ENCODE results near the gene TBC1D16. TPM values are rescaled to one million over a fixed set of nuclear protein-coding genes. Genes with fewer than 3 reads are reported as not detected.
"Not testable (repeated sequence)": the region's sequence is repeated elsewhere in the genome, so short reads cannot be mapped to it uniquely, and the experiment has no call there.

Gene TBC1D16
- total and polyA plus RNA-seq, 4 donors = 16.7 to 38.8 (median 31.1) TPM

DNA sequence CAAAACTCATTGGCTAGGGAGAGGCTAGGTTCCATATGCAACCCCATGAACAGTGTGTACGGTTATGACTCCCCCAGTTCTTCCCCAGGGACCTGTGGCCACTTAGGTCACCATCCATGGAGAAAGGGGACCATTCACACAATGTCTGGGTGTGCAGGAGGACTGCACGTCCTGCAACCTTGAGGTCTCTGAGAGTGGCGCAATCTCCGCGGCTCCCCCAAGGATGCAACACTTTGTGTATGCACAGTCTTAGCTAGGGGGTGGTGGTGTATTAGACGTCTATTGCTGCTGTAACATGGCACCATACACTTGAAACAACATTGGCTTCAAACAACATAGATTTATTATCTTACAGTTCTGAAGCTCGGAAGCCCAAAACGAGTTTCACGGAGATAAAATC lies 130.8 kb downstream of the TBC1D16 start:
- peaks cover 18% of the 10 kb centered on the region for H3K4me1 ChIP-seq (ENCODE audit: control insufficient read depth, insufficient read depth, low read length)
- 86% methylated on average over 5 of the region's 9 CpGs for WGBS (ENCODE audit: insufficient coverage)
- no peak for DNase-seq (ENCODE audit: low read depth in 4 of 6, low spot score in 6 of 6)
- H3K27me3 ChIP-seq (ENCODE audit: control insufficient read depth, insufficient read depth, low read length) = no peaks in the 10 kb centered on the region
- no peak overlapping the region for H3K27ac ChIP-seq (ENCODE audit: low read depth, low read length)
- H3K9me3 ChIP-seq (ENCODE audit: control insufficient read depth, insufficient read depth, low read length) = no peaks in the 10 kb centered on the region
- H3K4me3 ChIP-seq (ENCODE audit: low read depth, low read length) = no peak overlapping the region
- no peaks in the 10 kb centered on the region for H3K36me3 ChIP-seq (ENCODE audit: control insufficient read depth, insufficient read depth, low read length)

DNA sequence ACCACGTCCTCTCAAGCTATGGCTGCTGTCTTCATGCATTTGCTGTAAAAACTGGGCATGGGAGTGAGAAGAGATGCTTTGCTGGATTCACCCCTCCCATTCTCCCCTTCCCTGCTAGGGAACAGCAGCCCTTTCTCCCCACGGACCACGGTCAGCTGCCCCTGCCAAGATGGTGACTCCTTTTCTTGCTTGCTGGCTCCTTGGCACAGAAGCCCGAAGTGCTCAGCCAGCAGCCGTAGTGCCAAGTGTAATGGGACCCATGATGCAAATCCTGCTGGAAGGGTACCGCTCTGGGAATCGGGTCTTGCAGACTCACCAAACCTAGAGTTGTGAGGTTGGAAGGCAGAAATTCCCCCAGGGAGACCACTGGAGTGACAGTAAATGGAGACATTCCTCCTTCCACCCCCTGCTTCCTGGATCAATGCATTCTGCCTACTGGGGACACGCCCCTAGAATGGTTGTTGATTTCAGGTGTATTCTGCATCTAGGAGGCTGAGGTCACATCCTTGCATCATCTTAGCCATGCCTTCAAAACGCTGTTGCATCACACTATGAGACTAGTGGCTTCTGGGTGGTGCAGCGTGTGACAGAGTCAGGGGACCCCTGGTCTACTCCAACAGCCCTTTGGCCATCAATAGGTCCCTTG lies 133.4 kb downstream of the TBC1D16 start:
- Histone ChIP-seq H3K27ac (ENCODE audit: low read depth, low read length) (no peak overlapping the region), H3K4me3 (ENCODE audit: low read depth, low read length) (no peak overlapping the region), H3K36me3 (ENCODE audit: control insufficient read depth, insufficient read depth, low read length) (no peaks in the 10 kb centered on the region), H3K4me1 (ENCODE audit: control insufficient read depth, insufficient read depth, low read length) (peaks cover 8% of the 10 kb centered on the region), H3K9me3 (ENCODE audit: control insufficient read depth, insufficient read depth, low read length) (no peaks in the 10 kb centered on the region), H3K27me3 (ENCODE audit: control insufficient read depth, insufficient read depth, low read length) (no peaks in the 10 kb centered on the region)
- peak in 1 of 6 donors; percentile 63 for DNase-seq (ENCODE audit: low read depth in 4 of 6, low spot score in 6 of 6)
- WGBS (ENCODE audit: insufficient coverage) = 52% methylated on average over 8 of the region's 10 CpGs

DNA sequence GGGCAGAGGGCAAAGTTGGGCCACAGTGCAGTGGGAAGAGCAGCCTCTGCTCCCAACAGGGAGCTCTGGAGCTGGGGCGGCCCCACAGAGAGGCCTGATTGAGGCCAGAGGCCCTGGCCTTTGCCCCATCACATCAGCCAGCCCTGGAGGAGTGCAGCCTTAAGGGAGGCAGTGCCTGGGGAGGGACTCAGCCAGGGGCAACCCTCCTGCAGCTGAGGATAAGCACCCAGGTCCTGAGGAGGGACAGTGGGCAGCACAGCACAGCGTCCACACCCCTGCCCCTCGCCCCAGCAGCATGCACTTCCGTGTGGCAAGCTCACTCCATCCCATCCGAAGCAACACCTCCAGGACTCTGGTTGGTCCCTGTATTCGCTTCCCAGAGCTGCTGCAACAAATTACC lies 134.5 kb downstream of the TBC1D16 start:
- WGBS (ENCODE audit: insufficient coverage) = 80% methylated on average over 5 of the region's 6 CpGs
- Histone ChIP-seq H3K4me3 (ENCODE audit: low read depth, low read length) (no peak overlapping the region), H3K27me3 (ENCODE audit: control insufficient read depth, insufficient read depth, low read length) (no peaks in the 10 kb centered on the region), H3K9me3 (ENCODE audit: control insufficient read depth, insufficient read depth, low read length) (no peaks in the 10 kb centered on the region), H3K36me3 (ENCODE audit: control insufficient read depth, insufficient read depth, low read length) (no peaks in the 10 kb centered on the region), H3K27ac (ENCODE audit: low read depth, low read length) (no peak overlapping the region), H3K4me1 (ENCODE audit: control insufficient read depth, insufficient read depth, low read length) (peaks cover 7% of the 10 kb centered on the region)
- DNase-seq (ENCODE audit: low read depth in 4 of 6, low spot score in 6 of 6) = no peak

DNA sequence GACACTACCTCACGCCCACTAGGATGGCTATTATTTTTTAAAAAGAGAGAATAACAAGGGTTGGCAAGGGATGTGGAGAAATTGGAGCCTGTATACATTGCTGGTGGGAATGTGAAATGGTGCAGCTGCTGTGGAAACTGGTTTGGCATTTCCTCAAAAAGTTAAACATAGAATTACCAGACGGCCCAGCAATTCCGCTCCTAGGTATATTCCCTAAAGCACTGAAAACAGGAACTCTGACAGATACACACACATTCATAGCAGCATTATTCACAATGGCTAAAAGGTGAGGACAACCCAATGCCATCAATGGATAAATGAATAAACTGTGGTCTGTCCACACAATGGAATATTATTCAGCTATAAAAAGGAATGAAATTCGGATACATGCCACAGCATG lies 136.1 kb downstream of the TBC1D16 start:
- no peaks in the 10 kb centered on the region for H3K36me3 ChIP-seq (ENCODE audit: control insufficient read depth, insufficient read depth, low read length)
- DNase-seq (ENCODE audit: low read depth in 4 of 6, low spot score in 6 of 6) = no peak
- no peaks in the 10 kb centered on the region for H3K9me3 ChIP-seq (ENCODE audit: control insufficient read depth, insufficient read depth, low read length)
- no peak overlapping the region for H3K27ac ChIP-seq (ENCODE audit: low read depth, low read length)
- H3K4me3 ChIP-seq (ENCODE audit: low read depth, low read length) = no peak overlapping the region
- WGBS (ENCODE audit: insufficient coverage) = 100% methylated on average over 2 of the region's 4 CpGs
- H3K4me1 ChIP-seq (ENCODE audit: control insufficient read depth, insufficient read depth, low read length) = peaks cover 7% of the 10 kb centered on the region
- no peaks in the 10 kb centered on the region for H3K27me3 ChIP-seq (ENCODE audit: control insufficient read depth, insufficient read depth, low read length)

DNA sequence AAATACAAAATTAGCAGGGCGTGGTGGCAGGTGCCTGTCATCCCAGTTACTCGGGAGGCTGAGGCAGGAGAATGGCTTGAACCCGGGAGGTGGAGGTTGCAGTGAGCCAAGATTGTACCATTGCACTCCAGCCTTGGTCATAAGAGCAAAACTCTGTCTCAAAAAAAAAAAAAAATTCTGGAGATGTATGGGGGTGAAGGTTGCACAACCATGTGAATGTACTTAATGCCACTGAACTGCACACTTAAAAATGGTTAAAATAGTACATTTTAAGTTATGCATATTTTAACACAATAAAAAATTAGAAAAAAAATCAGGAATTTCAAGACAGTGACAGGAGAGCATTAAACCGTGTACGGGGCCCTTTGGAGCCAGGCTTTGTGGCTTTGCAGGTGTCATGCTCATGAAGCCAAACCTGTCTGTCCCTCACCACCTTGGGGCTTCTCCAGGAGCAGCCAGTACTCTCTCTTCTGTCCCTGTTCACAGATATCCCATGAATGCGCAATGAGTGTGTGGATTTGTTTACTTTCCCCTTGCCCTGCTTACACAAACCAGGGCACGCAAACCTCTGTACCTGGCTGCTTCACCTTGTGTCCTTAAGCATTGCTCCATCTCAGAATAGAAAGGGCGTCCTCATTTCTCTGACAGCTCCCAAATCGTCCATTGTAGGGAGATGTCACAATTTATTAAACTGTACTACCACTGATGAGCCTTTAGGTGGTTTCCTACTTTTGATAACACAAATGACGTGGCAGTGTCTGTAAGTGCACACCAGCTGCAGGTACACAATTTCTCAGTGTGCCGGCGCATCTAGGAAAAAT lies 138.2 kb downstream of the TBC1D16 start:
- 92% methylated on average over 8 of the region's 12 CpGs for WGBS (ENCODE audit: insufficient coverage)
- Histone ChIP-seq H3K4me1 (ENCODE audit: control insufficient read depth, insufficient read depth, low read length) (peaks cover 7% of the 10 kb centered on the region), H3K9me3 (ENCODE audit: control insufficient read depth, insufficient read depth, low read length) (no peaks in the 10 kb centered on the region), H3K36me3 (ENCODE audit: control insufficient read depth, insufficient read depth, low read length) (no peaks in the 10 kb centered on the region), H3K4me3 (ENCODE audit: low read depth, low read length) (no peak overlapping the region), H3K27ac (ENCODE audit: low read depth, low read length) (no peak overlapping the region), H3K27me3 (ENCODE audit: control insufficient read depth, insufficient read depth, low read length) (no peaks in the 10 kb centered on the region)
- no peak for DNase-seq (ENCODE audit: low read depth in 4 of 6, low spot score in 6 of 6)

DNA sequence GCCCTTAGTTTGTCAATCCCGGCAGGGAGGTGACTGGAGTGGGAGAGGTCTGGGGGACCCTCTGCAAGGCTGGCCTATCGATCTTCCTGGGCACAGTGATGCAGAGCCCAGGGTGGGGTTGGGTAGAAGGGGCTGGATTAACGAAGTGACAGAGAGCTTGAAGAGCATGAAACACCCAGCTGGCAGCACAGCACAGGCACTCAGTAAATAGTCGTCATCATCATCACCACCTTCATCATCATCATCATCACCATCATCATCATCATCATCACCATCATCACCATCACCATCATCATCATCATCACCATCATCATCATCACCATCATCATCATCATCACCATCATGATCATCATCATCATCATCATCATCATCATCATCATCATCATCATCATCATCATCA lies 142.2 kb downstream of the TBC1D16 start:
- H3K36me3 ChIP-seq (ENCODE audit: control insufficient read depth, insufficient read depth, low read length); H3K9me3 ChIP-seq (ENCODE audit: control insufficient read depth, insufficient read depth, low read length); DNase-seq (ENCODE audit: low read depth in 4 of 6, low spot score in 6 of 6); H3K27ac ChIP-seq (ENCODE audit: low read depth, low read length); H3K4me3 ChIP-seq (ENCODE audit: low read depth, low read length); H3K27me3 ChIP-seq (ENCODE audit: control insufficient read depth, insufficient read depth, low read length): not testable (repeated sequence)
- 97% methylated on average over 3 of the region's 4 CpGs for WGBS (ENCODE audit: insufficient coverage)
- H3K4me1 ChIP-seq (ENCODE audit: control insufficient read depth, insufficient read depth, low read length) = peaks cover 12% of the 10 kb centered on the region

DNA sequence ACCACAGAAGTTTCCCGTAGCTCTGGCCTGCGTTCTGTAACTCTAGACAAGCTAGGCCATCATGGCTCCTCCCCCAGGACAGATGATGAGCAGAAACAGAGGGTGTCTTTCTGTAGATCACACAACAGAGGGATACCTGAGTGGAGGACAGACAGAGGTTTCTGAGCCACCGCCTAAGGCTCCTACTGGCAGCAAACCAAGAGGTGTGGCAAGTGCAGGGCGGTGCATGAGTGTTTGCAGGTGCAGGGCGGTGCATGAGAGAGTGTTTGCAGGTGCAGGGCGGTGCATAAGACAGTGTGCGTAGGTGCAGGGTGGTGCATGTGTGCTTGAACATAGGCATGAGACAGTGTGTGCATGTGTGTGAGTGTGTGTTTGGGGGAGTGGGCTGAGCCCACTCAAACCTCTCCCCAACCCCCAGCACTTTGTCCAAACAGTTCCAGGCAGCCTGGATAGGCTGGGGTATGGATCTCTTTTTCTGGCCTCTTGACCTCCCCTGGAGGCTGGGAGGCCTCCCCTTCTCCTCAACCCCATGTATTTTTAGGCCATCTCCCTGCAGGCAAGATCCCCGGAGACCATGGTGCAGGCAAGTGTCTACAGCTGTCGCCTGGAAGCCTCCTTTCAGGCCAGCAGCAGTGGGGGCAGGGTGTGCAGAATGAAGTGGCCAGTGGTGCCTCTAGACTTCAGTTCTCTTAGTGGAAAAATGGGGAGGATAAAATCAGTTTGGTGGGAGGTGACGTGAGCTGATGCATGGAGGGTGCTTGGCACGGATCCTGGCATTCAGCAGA lies 143.0 kb downstream of the TBC1D16 start:
- no peak overlapping the region for H3K4me3 ChIP-seq (ENCODE audit: low read depth, low read length)
- no peaks in the 10 kb centered on the region for H3K9me3 ChIP-seq (ENCODE audit: control insufficient read depth, insufficient read depth, low read length)
- H3K36me3 ChIP-seq (ENCODE audit: control insufficient read depth, insufficient read depth, low read length) = no peaks in the 10 kb centered on the region
- DNase-seq (ENCODE audit: low read depth in 4 of 6, low spot score in 6 of 6) = no peak
- peaks cover 12% of the 10 kb centered on the region for H3K4me1 ChIP-seq (ENCODE audit: control insufficient read depth, insufficient read depth, low read length)
- no peak overlapping the region for H3K27ac ChIP-seq (ENCODE audit: low read depth, low read length)
- H3K27me3 ChIP-seq (ENCODE audit: control insufficient read depth, insufficient read depth, low read length) = no peaks in the 10 kb centered on the region
- WGBS (ENCODE audit: insufficient coverage) = 94% methylated on average over 11 of the region's 11 CpGs

DNA sequence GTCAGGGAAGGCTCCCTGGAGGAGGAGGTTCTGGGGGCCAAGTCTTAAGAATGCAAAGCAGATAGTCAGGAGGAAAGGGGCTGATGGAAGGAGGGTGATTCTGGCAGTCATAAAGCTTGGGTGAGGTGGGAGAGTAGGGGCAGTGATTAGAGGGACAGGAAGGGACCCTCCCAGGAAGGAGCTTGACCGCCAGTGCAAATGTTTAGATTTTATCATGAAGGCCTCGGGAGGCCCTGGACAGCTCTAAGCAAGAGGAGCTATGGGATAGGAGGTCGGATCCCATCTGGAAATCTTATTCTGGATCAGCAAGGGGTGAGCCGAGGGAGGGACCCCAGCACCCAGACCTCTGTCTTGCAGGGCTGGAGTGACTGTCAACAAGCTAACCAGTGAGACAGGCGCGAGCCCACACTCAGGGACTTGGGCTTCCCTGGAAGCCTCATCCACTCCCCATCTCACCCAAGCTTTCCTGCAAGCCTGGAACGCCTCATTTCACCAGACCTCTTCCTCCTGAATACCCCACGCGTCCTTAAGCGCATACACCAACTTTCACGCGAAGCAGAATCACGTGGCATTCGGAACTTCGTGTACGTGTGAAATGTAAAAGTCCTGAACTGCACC lies 144.4 kb downstream of the TBC1D16 start:
- Histone ChIP-seq H3K4me3 (ENCODE audit: low read depth, low read length) (no peak overlapping the region), H3K27ac (ENCODE audit: low read depth, low read length) (no peak overlapping the region), H3K4me1 (ENCODE audit: control insufficient read depth, insufficient read depth, low read length) (peaks cover 12% of the 10 kb centered on the region), H3K36me3 (ENCODE audit: control insufficient read depth, insufficient read depth, low read length) (no peaks in the 10 kb centered on the region), H3K9me3 (ENCODE audit: control insufficient read depth, insufficient read depth, low read length) (no peaks in the 10 kb centered on the region), H3K27me3 (ENCODE audit: control insufficient read depth, insufficient read depth, low read length) (no peaks in the 10 kb centered on the region)
- DNase-seq (ENCODE audit: low read depth in 4 of 6, low spot score in 6 of 6) = no peak
- WGBS (ENCODE audit: insufficient coverage) = 94% methylated on average over 16 of the region's 16 CpGs

DNA sequence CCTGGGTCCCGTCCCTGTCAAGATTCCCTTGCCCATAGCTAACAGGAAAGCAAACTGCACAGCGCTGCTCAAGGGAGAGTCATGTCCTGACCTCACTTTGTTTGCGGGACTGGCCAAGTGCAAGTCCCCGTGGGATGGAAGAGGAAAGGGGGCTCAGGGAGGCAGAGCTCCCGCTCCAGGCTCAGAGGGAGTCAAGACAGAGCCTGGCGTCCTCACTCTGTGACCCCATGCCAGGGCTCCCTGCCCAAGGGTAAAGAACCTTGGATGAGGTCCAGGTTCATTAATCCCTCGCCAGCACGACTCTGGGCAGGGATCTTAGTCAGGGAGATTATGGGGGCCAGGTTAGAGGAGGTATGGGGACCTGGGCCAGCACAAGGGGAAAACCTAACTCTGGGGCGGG lies 145.0 kb downstream of the TBC1D16 start:
- peak in 1 of 6 donors; percentile 30 for DNase-seq (ENCODE audit: low read depth in 4 of 6, low spot score in 6 of 6)
- no peak overlapping the region for H3K4me3 ChIP-seq (ENCODE audit: low read depth, low read length)
- WGBS (ENCODE audit: insufficient coverage) = 39% methylated on average over 9 of the region's 9 CpGs
- no peak overlapping the region for H3K27ac ChIP-seq (ENCODE audit: low read depth, low read length)
- no peaks in the 10 kb centered on the region for H3K27me3 ChIP-seq (ENCODE audit: control insufficient read depth, insufficient read depth, low read length)
- no peaks in the 10 kb centered on the region for H3K9me3 ChIP-seq (ENCODE audit: control insufficient read depth, insufficient read depth, low read length)
- H3K36me3 ChIP-seq (ENCODE audit: control insufficient read depth, insufficient read depth, low read length) = no peaks in the 10 kb centered on the region
- H3K4me1 ChIP-seq (ENCODE audit: control insufficient read depth, insufficient read depth, low read length) = peaks cover 12% of the 10 kb centered on the region

Data from spinal cord (tissue), 10 donors.